Esophagus squamous epithelium (tissue), 4 donors: Measurements from ENCODE around the gene STMN1.

Experiments
- POLR2A ChIP-seq, 4 donors: fragments of 450-650 bp; IDR thresholded peaks; one replicate each; pipeline ENCODE4 v1.6.1; 2017; ENCODE audit warnings: antibody characterized with exemption in 4 of 4, mild to moderate bottlenecking in 4 of 4, moderate library complexity in 3 of 4
- TF ChIP-seq, protein P1 (sequence below), 6 experiments: fragments of 450-650 bp in 4 of 6; fragments of 200-600 bp in 2 of 6; sonication (generic) in 2 of 6; IDR thresholded peaks; one replicate each; pipeline ENCODE4 v1.5.1; 2016 to 2019; ENCODE audit warnings: antibody characterized with exemption in 6 of 6, mild to moderate bottlenecking in 4 of 6, moderate library complexity in 4 of 6

GRCh38 chr1:25913206-25913605 lies 7.0 kb upstream of the STMN1 start:
- TF ChIP-seq, protein P1, sequence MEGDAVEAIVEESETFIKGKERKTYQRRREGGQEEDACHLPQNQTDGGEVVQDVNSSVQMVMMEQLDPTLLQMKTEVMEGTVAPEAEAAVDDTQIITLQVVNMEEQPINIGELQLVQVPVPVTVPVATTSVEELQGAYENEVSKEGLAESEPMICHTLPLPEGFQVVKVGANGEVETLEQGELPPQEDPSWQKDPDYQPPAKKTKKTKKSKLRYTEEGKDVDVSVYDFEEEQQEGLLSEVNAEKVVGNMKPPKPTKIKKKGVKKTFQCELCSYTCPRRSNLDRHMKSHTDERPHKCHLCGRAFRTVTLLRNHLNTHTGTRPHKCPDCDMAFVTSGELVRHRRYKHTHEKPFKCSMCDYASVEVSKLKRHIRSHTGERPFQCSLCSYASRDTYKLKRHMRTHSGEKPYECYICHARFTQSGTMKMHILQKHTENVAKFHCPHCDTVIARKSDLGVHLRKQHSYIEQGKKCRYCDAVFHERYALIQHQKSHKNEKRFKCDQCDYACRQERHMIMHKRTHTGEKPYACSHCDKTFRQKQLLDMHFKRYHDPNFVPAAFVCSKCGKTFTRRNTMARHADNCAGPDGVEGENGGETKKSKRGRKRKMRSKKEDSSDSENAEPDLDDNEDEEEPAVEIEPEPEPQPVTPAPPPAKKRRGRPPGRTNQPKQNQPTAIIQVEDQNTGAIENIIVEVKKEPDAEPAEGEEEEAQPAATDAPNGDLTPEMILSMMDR (IDR thresholded peaks at IDR 0.05), result no peak
- no peak for TF ChIP-seq POLR2A (IDR thresholded peaks at IDR 0.05)
